Progenitor cell of endocrine pancreas (in vitro differentiated cells): ENCODE data around the gene CTXN1. TPM values are rescaled to one million over a fixed set of nuclear protein-coding genes. Genes with fewer than 3 reads are reported as not detected.

Experiments
- DNase-seq: peaks from one replicate; pipeline ENCODE4 v3.0.0; 2021; ENCODE audit warnings: low spot score; ENCODE audit not compliant: unreplicated experiment
- H3K27ac Mint-ChIP-seq: 2 replicates; pipeline ENCODE4 v1.8.0; 2021; ENCODE audit warnings: mild to moderate bottlenecking, moderate library complexity, mixed read lengths
- H3K27me3 Mint-ChIP-seq: 2 replicates; pipeline ENCODE4 v1.8.0; 2021; ENCODE audit warnings: mixed read lengths
- H3K36me3 Mint-ChIP-seq: 2 replicates; pipeline ENCODE4 v1.8.0; 2022; ENCODE audit warnings: mixed read lengths; ENCODE audit not compliant: insufficient read depth
- H3K4me1 Mint-ChIP-seq: 2 replicates; pipeline ENCODE4 v1.8.0; 2021; ENCODE audit warnings: low read depth, mixed read lengths
- H3K4me3 Mint-ChIP-seq: 2 replicates; pipeline ENCODE4 v1.8.0; 2021; ENCODE audit warnings: low read depth, mild to moderate bottlenecking, moderate library complexity, mixed read lengths
- H3K9me3 Mint-ChIP-seq: 2 replicates; pipeline ENCODE4 v1.8.0; 2021; ENCODE audit warnings: low read depth, mixed read lengths
- CTCF ChIP-seq: fragments of 200-600 bp; sonication (generic); IDR thresholded peaks from one replicate; pipeline ENCODE4 v1.5.0; 2021; ENCODE audit warnings: antibody characterized with exemption, mild to moderate bottlenecking; ENCODE audit not compliant: unreplicated experiment
- long read RNA-seq: library from polyadenylated mRNA; unstranded; transcript quantifications from one replicate; pipeline ENCODE4 v2.0.0, GENCODE V29; 2020
- total RNA-seq: library from RNA; stranded (reverse); gene quantifications from 2 replicates; pipeline ENCODE4 v1.2.1, GENCODE V29; 2021

The CTXN1 gene
- total RNA-seq = 97.9 and 114 TPM in 2 replicates
- long read RNA-seq = 0 reads

GRCh38 chr19:7926021-7926726 is at the start of gene CTXN1:
Gene CTXN1, minus strand, starts transcription at chr19:7926135. Its CDS starts 597 bp downstream, at chr19:7925538.
- H3K4me3 Mint-ChIP-seq = peak within 1 kb of the TSS; percentile 85
- DNase-seq = peak; percentile 75
- TF ChIP-seq CTCF = peak; percentile 17
- peaks cover 8% of the 10 kb centered on the region for H3K36me3 Mint-ChIP-seq
- H3K27me3 Mint-ChIP-seq = no peaks in the 10 kb centered on the region
- H3K27ac Mint-ChIP-seq = peak within 1 kb of the TSS; percentile 95
- H3K9me3 Mint-ChIP-seq = no peaks in the 10 kb centered on the region
- H3K4me1 Mint-ChIP-seq = peaks cover 6% of the 10 kb centered on the region

- Mint-ChIP-seq H3K9me3 (no peaks in the 10 kb centered on the region), H3K27me3 (no peaks in the 10 kb centered on the region), H3K4me3 (no peak overlapping the region), H3K4me1 (no peaks in the 10 kb centered on the region), H3K27ac (no peak overlapping the region), H3K36me3 (peaks cover 18% of the 10 kb centered on the region)
- TF ChIP-seq CTCF = no peak
- no peak for DNase-seq
Observed at GRCh38 chr19:7975037-7975436, 49.1 kb upstream of the CTXN1 start.

GRCh38 chr19:7973883-7974282 is 47.9 kb upstream of the CTXN1 start:
- no peak overlapping the region for H3K27ac Mint-ChIP-seq
- no peak overlapping the region for H3K4me3 Mint-ChIP-seq

GRCh38 chr19:7971553-7972520 is 45.9 kb upstream of the CTXN1 start:
- no peaks in the 10 kb centered on the region for H3K9me3 Mint-ChIP-seq
- no peaks in the 10 kb centered on the region for H3K27me3 Mint-ChIP-seq
- H3K36me3 Mint-ChIP-seq = peaks cover 17% of the 10 kb centered on the region
- H3K27ac Mint-ChIP-seq = no peak overlapping the region
- no peak overlapping the region for H3K4me3 Mint-ChIP-seq
- DNase-seq = no peak
- H3K4me1 Mint-ChIP-seq = no peaks in the 10 kb centered on the region
- TF ChIP-seq CTCF = no peak

More at GRCh38 chr19:7973883-7974282, 47.9 kb upstream of the CTXN1 start:
- Mint-ChIP-seq H3K4me1 (no peaks in the 10 kb centered on the region), H3K27me3 (no peaks in the 10 kb centered on the region), H3K36me3 (peaks cover 16% of the 10 kb centered on the region), H3K9me3 (no peaks in the 10 kb centered on the region)
- no peak for TF ChIP-seq CTCF
- DNase-seq = no peak

- peak; percentile 77 for TF ChIP-seq CTCF
- H3K27me3 Mint-ChIP-seq = no peaks in the 10 kb centered on the region
- no peaks in the 10 kb centered on the region for H3K4me1 Mint-ChIP-seq
- H3K4me3 Mint-ChIP-seq = no peak overlapping the region
- peaks cover 20% of the 10 kb centered on the region for H3K36me3 Mint-ChIP-seq
- peak; percentile 48 for DNase-seq
- no peak overlapping the region for H3K27ac Mint-ChIP-seq
- no peaks in the 10 kb centered on the region for H3K9me3 Mint-ChIP-seq
Observed at GRCh38 chr19:7970716-7971448, 44.9 kb upstream of the CTXN1 start.
